Neural cell (in vitro differentiated cells): ENCODE data around the gene C11orf16. TPM values are rescaled to one million over a fixed set of nuclear protein-coding genes. Genes with fewer than 3 reads are reported as not detected.

Experiments used
- H2AFZ ChIP-seq: fragments of 200-600, 300-800 bp; sonication (generic), shearing (Covaris generic); 2 replicates; pipeline ENCODE4 v1.6.0; 2014; ENCODE audit warnings: low read depth, mild to moderate bottlenecking, antibody characterized with exemption, low read length, moderate library complexity
- H3F3A ChIP-seq: fragments of 200-600 bp; shearing (Covaris generic); 2 replicates; pipeline ENCODE4 v1.6.1; 2016; ENCODE audit warnings: mild to moderate bottlenecking, moderate library complexity, mixed read lengths, antibody characterized with exemption, low read length; ENCODE audit not compliant: insufficient read depth, poor library complexity, severe bottlenecking
- H3K27ac ChIP-seq: fragments of 200-600, 300-800 bp; sonication (generic), shearing (Covaris generic); 2 replicates; pipeline ENCODE4 v1.5.1; 2014; ENCODE audit warnings: mild to moderate bottlenecking, low read length, moderate library complexity
- H3K27me3 ChIP-seq: fragments of 300-800, 200-600 bp; sonication (generic), shearing (Covaris generic); 2 replicates; pipeline ENCODE4 v1.6.0; 2014; ENCODE audit warnings: mild to moderate bottlenecking, low read depth, low read length, moderate library complexity; ENCODE audit not compliant: insufficient read depth
- H3K36me3 ChIP-seq: fragments of 300-800, 200-600 bp; sonication (generic), shearing (Covaris generic); 2 replicates; pipeline ENCODE4 v1.5.1; 2014; ENCODE audit warnings: mild to moderate bottlenecking, antibody characterized with exemption, low read length, moderate library complexity; ENCODE audit not compliant: insufficient read depth
- H3K4me2 ChIP-seq: fragments of 300-800, 200-600 bp; sonication (generic), shearing (Covaris generic); 2 replicates; pipeline ENCODE4 v1.6.0; 2014; ENCODE audit warnings: mild to moderate bottlenecking, low read length
- H3K4me3 ChIP-seq: fragments of 300-800, 200-600 bp; sonication (generic), shearing (Covaris generic); 2 replicates; pipeline ENCODE4 v1.5.1; 2014; ENCODE audit warnings: mild to moderate bottlenecking, low read length, moderate library complexity
- H3K79me2 ChIP-seq: fragments of 200-600 bp; shearing (Covaris generic); replicated peaks from 2 replicates; pipeline ENCODE4 v1.6.0; 2014; ENCODE audit warnings: mild to moderate bottlenecking, low read length, moderate library complexity; ENCODE audit not compliant: insufficient read depth
- H3K9ac ChIP-seq: fragments of 300-800, 200-600 bp; sonication (generic), shearing (Covaris generic); 2 replicates; pipeline ENCODE4 v1.6.1; 2016; ENCODE audit warnings: mild to moderate bottlenecking, low read length, mixed read lengths
- H3K9me2 ChIP-seq: fragments of 200-600 bp; shearing (Covaris generic); 2 replicates; pipeline ENCODE4 v1.6.1; 2016; ENCODE audit warnings: mild to moderate bottlenecking, low read length, mixed read lengths; ENCODE audit not compliant: insufficient read depth
- H3K9me3 ChIP-seq: fragments of 200-600, 300-800 bp; sonication (generic), shearing (Covaris generic); 2 replicates; pipeline ENCODE4 v1.6.1; 2016; ENCODE audit warnings: mild to moderate bottlenecking, mixed run types, low read length, moderate library complexity, mixed read lengths
- H4K20me1 ChIP-seq: fragments of 200-600 bp; shearing (Covaris generic); 2 replicates; pipeline ENCODE4 v1.6.1; 2016; ENCODE audit warnings: mild to moderate bottlenecking, mixed run types; ENCODE audit not compliant: insufficient read depth
- CTCF ChIP-seq: fragments of 450-650 bp; IDR thresholded peaks from 2 replicates; pipeline ENCODE4 v1.5.1; 2014; ENCODE audit warnings: antibody characterized with exemption, mild to moderate bottlenecking, moderate library complexity; ENCODE audit not compliant: poor library complexity, severe bottlenecking
- EP300 ChIP-seq: fragments of 450-650 bp; conservative IDR thresholded peaks from 2 replicates; pipeline ENCODE4 v1.6.1; 2014; ENCODE audit warnings: antibody characterized with exemption, mild to moderate bottlenecking, moderate library complexity; ENCODE audit not compliant: poor library complexity, severe bottlenecking
- EZH2 ChIP-seq: fragments of 200-600, 300-800 bp; shearing (Covaris generic), sonication (generic); IDR thresholded peaks from 2 replicates; pipeline ENCODE4 v1.6.1; 2014; ENCODE audit warnings: antibody characterized with exemption, low read length, borderline replicate concordance, mild to moderate bottlenecking; ENCODE audit not compliant: insufficient read depth, poor library complexity, severe bottlenecking
- MXI1 ChIP-seq: fragments of 450-650 bp; conservative IDR thresholded peaks from 2 replicates; pipeline ENCODE4 v1.6.1; 2014; ENCODE audit warnings: antibody characterized with exemption, mild to moderate bottlenecking; ENCODE audit not compliant: poor library complexity, severe bottlenecking
- POLR2AphosphoS5 ChIP-seq: IDR thresholded peaks from 2 replicates; pipeline ENCODE4 v1.6.1; 2012
- RAD21 ChIP-seq: fragments of 450-650 bp; conservative IDR thresholded peaks from 2 replicates; pipeline ENCODE4 v1.6.1; 2014; ENCODE audit warnings: antibody characterized with exemption, mild to moderate bottlenecking, moderate library complexity
- REST ChIP-seq: IDR thresholded peaks from 2 replicates; pipeline ENCODE4 v1.6.1; 2012; ENCODE audit warnings: borderline replicate concordance
- SMC3 ChIP-seq: fragments of 450-650 bp; conservative IDR thresholded peaks from 2 replicates; pipeline ENCODE4 v1.6.1; 2014; ENCODE audit warnings: antibody characterized with exemption, mild to moderate bottlenecking, moderate library complexity; ENCODE audit not compliant: poor library complexity
- TAF1 ChIP-seq: IDR thresholded peaks from 2 replicates; pipeline ENCODE4 v1.6.1; 2012; ENCODE audit warnings: low read depth
- polyA plus RNA-seq: library from polyadenylated mRNA; depleted of rRNA; stranded (reverse); fragments of >200 nt; gene quantifications from 2 replicates; pipeline ENCODE4 v1.2.3, GENCODE V29; 2014

The C11orf16 gene
- polyA plus RNA-seq, 1 donor from 2014 or later, result not detected

GRCh38 chr11:8973121-8973520, 40.4 kb upstream of the C11orf16 start:
- Histone ChIP-seq H4K20me1 (no peaks in the 10 kb centered on the region), H3F3A (no peaks in the 10 kb centered on the region), H3K9me2 (no peaks in the 10 kb centered on the region), H3K4me3 (no peak overlapping the region), H3K9me3 (no peaks in the 10 kb centered on the region), H3K9ac (no peak overlapping the region), H3K4me2 (no peak overlapping the region), H3K27me3 (no peaks in the 10 kb centered on the region), H2AFZ (no peak overlapping the region), H3K79me2 (no peaks in the 10 kb centered on the region), H3K27ac (no peak overlapping the region), H3K36me3 (no peaks in the 10 kb centered on the region)
- TF ChIP-seq TAF1, result no peak
- no peak for TF ChIP-seq EZH2
- no peak for TF ChIP-seq RAD21
- TF ChIP-seq POLR2AphosphoS5, result no peak
- no peak for TF ChIP-seq MXI1
- TF ChIP-seq REST, result no peak
- TF ChIP-seq EP300, result no peak
- TF ChIP-seq SMC3, result no peak
- no peak for TF ChIP-seq CTCF

- Histone ChIP-seq H3K36me3 (no peaks in the 10 kb centered on the region), H3K4me2 (no peak overlapping the region), H3K79me2 (no peaks in the 10 kb centered on the region), H2AFZ (no peak overlapping the region), H3K9ac (no peak overlapping the region), H3K9me3 (no peaks in the 10 kb centered on the region), H4K20me1 (no peaks in the 10 kb centered on the region), H3K27me3 (no peaks in the 10 kb centered on the region), H3F3A (no peaks in the 10 kb centered on the region), H3K4me3 (no peak overlapping the region), H3K9me2 (no peaks in the 10 kb centered on the region), H3K27ac (no peak overlapping the region)
- TF ChIP-seq EZH2 (no peak), TAF1 (no peak), REST (no peak), MXI1 (no peak), EP300 (no peak), CTCF (no peak), RAD21 (no peak)
Measured at GRCh38 chr11:8971924-8972316, 39.2 kb upstream of the C11orf16 start.
